ENCODE data around the gene SPNS2. TPM values are rescaled to one million over a fixed set of nuclear protein-coding genes. Genes with fewer than 3 reads are reported as not detected.
A peak's percentile ranks its signal among the peaks of the same experiment; 100 is the strongest.

SPNS2 gene
- polyA plus RNA-seq, 1 donor from 2014 or later: 39.7 TPM

DNA sequence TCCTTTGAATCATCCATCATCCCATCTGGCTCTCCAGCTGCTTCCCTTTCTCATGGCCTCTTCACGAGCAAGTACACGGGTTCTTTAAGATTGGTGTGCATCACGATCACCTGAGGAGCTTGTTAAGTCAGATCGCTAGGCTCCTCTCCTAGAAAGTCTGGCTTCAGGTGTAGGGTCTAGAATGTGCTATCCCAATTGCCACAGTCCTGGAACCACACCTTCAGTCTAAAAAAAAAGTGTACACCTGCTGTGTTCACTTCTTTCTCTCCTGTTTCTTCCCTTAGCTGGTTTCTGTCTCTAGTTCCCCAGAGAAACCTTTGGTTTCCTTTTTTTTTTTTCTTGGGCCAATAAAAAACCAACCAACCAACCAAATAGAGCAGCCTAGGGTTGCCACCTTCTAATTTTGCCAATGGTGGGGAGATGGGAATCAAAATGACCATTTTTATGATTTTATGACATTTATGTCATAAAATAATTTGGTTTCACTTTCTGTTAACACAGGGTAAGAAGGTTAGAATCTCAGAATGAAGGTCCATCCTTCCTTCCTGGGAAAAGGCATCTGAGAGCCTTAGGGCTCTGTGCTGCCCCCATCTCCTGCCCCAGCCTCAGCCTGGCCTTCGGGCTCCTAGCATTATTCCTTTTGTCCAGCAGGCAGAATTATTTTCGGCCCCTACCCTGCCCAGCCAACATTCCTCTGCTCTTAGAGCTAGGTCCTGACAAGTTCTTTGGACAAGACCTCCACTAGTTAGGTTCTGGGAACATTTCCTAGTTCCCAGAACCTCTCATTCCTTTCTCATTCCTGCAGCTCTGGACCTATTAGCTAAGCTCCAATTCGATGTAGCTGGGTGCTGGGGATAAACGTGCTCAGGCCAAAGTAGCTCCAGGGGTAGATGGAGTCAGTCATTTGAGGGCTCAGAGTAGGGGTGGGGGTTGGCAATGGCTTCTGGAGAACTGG lies 63.6 kb downstream of the SPNS2 start:
- TF ChIP-seq TAF1 (IDR thresholded peaks at IDR 0.05; ENCODE audit: low read depth): no peak
- TF ChIP-seq MXI1 (conservative IDR thresholded peaks at IDR 0.05; ENCODE audit: poor library complexity, severe bottlenecking): no peak
- TF ChIP-seq EP300 (conservative IDR thresholded peaks at IDR 0.05; ENCODE audit: poor library complexity, severe bottlenecking): no peak
- TF ChIP-seq EZH2 (IDR thresholded peaks at IDR 0.05; ENCODE audit: borderline replicate concordance, insufficient read depth, low read length, poor library complexity, severe bottlenecking): no peak
- TF ChIP-seq SMC3 (conservative IDR thresholded peaks at IDR 0.05; ENCODE audit: poor library complexity): no peak
- no peak for TF ChIP-seq RAD21 (conservative IDR thresholded peaks at IDR 0.05)
- no peak for TF ChIP-seq POLR2AphosphoS5 (IDR thresholded peaks at IDR 0.05)
- TF ChIP-seq, protein P1, sequence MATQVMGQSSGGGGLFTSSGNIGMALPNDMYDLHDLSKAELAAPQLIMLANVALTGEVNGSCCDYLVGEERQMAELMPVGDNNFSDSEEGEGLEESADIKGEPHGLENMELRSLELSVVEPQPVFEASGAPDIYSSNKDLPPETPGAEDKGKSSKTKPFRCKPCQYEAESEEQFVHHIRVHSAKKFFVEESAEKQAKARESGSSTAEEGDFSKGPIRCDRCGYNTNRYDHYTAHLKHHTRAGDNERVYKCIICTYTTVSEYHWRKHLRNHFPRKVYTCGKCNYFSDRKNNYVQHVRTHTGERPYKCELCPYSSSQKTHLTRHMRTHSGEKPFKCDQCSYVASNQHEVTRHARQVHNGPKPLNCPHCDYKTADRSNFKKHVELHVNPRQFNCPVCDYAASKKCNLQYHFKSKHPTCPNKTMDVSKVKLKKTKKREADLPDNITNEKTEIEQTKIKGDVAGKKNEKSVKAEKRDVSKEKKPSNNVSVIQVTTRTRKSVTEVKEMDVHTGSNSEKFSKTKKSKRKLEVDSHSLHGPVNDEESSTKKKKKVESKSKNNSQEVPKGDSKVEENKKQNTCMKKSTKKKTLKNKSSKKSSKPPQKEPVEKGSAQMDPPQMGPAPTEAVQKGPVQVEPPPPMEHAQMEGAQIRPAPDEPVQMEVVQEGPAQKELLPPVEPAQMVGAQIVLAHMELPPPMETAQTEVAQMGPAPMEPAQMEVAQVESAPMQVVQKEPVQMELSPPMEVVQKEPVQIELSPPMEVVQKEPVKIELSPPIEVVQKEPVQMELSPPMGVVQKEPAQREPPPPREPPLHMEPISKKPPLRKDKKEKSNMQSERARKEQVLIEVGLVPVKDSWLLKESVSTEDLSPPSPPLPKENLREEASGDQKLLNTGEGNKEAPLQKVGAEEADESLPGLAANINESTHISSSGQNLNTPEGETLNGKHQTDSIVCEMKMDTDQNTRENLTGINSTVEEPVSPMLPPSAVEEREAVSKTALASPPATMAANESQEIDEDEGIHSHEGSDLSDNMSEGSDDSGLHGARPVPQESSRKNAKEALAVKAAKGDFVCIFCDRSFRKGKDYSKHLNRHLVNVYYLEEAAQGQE (IDR thresholded peaks at IDR 0.05; ENCODE audit: borderline replicate concordance): no peak
- TF ChIP-seq, protein P2, sequence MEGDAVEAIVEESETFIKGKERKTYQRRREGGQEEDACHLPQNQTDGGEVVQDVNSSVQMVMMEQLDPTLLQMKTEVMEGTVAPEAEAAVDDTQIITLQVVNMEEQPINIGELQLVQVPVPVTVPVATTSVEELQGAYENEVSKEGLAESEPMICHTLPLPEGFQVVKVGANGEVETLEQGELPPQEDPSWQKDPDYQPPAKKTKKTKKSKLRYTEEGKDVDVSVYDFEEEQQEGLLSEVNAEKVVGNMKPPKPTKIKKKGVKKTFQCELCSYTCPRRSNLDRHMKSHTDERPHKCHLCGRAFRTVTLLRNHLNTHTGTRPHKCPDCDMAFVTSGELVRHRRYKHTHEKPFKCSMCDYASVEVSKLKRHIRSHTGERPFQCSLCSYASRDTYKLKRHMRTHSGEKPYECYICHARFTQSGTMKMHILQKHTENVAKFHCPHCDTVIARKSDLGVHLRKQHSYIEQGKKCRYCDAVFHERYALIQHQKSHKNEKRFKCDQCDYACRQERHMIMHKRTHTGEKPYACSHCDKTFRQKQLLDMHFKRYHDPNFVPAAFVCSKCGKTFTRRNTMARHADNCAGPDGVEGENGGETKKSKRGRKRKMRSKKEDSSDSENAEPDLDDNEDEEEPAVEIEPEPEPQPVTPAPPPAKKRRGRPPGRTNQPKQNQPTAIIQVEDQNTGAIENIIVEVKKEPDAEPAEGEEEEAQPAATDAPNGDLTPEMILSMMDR (IDR thresholded peaks at IDR 0.05; ENCODE audit: poor library complexity, severe bottlenecking): no peak
- Histone ChIP-seq H3F3A (ENCODE audit: insufficient read depth, low read length, poor library complexity, severe bottlenecking) (no peaks in the 10 kb centered on the region), H4K20me1 (ENCODE audit: insufficient read depth) (no peaks in the 10 kb centered on the region), H3K79me2 (replicated peaks; ENCODE audit: insufficient read depth, low read length) (no peaks in the 10 kb centered on the region), H2AFZ (ENCODE audit: low read depth, low read length) (no peak overlapping the region), H3K4me2 (ENCODE audit: low read length) (no peak overlapping the region), H3K36me3 (ENCODE audit: insufficient read depth, low read length) (no peaks in the 10 kb centered on the region), H3K27me3 (ENCODE audit: insufficient read depth, low read depth, low read length) (no peaks in the 10 kb centered on the region), H3K4me3 (ENCODE audit: low read length) (no peak overlapping the region), H3K9me2 (ENCODE audit: insufficient read depth, low read length) (no peaks in the 10 kb centered on the region), H3K27ac (ENCODE audit: low read length) (no peak overlapping the region), H3K9me3 (ENCODE audit: low read length) (no peaks in the 10 kb centered on the region), H3K9ac (ENCODE audit: low read length) (no peak overlapping the region)

DNA sequence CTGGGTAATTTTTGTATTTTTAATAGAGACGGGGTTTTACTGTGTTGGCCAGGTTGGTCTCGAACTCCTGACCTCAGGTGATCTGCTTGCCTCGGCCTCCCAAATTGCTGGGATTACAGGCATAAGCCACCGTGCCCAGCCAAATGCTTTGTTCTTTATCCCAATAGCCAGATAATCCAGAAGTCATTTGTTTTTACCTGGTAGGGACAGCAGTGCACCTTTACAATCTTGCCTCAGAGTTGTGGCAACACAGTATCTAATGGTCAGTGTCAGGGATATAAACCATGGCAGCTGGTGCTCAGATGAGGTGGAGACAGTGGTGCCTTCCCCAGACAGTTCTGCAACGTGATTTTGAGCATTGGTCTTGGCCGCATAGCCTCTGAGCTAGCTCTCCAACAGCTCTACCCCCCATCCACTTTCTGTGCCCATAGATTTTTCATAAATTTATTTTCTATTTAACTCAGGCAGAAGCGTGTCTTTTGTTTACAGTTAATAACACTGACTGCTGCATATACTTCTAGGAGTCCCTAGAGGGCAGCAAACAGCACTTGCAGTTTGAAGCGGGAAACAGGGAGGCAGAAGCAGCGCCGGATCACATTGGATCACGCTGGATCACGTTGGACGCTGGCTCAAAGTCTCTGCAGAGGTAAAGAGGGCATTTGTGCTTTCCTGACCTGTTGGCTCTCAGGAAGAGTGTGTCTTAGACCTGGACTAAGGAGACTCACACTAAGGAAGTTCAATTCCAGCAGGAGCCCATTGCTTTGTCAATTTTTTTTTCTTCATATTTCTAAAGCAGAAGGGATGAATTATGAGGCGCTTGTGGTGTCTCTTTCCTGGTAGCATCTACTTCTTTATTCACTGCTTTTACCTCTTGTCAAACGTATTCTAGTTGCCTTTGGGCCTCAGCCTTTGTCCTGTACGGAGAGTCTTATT lies 66.8 kb downstream of the SPNS2 start:
- TF ChIP-seq, protein P2 (IDR thresholded peaks at IDR 0.05; ENCODE audit: poor library complexity, severe bottlenecking): peak; percentile 91
- TF ChIP-seq EP300 (conservative IDR thresholded peaks at IDR 0.05; ENCODE audit: poor library complexity, severe bottlenecking) (no peak), SMC3 (conservative IDR thresholded peaks at IDR 0.05; ENCODE audit: poor library complexity) (peak; percentile 67), MXI1 (conservative IDR thresholded peaks at IDR 0.05; ENCODE audit: poor library complexity, severe bottlenecking) (peak; percentile 44), RAD21 (conservative IDR thresholded peaks at IDR 0.05) (peak; percentile 66), TAF1 (IDR thresholded peaks at IDR 0.05; ENCODE audit: low read depth) (no peak), POLR2AphosphoS5 (IDR thresholded peaks at IDR 0.05) (no peak), EZH2 (IDR thresholded peaks at IDR 0.05; ENCODE audit: borderline replicate concordance, insufficient read depth, low read length, poor library complexity, severe bottlenecking) (no peak)
- TF ChIP-seq, protein P1 (IDR thresholded peaks at IDR 0.05; ENCODE audit: borderline replicate concordance): no peak
- Histone ChIP-seq H3K36me3 (ENCODE audit: insufficient read depth, low read length) (no peaks in the 10 kb centered on the region), H4K20me1 (ENCODE audit: insufficient read depth) (no peaks in the 10 kb centered on the region), H3K27me3 (ENCODE audit: insufficient read depth, low read depth, low read length) (no peaks in the 10 kb centered on the region), H3F3A (ENCODE audit: insufficient read depth, low read length, poor library complexity, severe bottlenecking) (no peaks in the 10 kb centered on the region), H2AFZ (ENCODE audit: low read depth, low read length) (peak overlapping the region; percentile 45), H3K4me3 (ENCODE audit: low read length) (no peak overlapping the region), H3K27ac (ENCODE audit: low read length) (peak overlapping the region; percentile 31), H3K9me2 (ENCODE audit: insufficient read depth, low read length) (no peaks in the 10 kb centered on the region), H3K79me2 (replicated peaks; ENCODE audit: insufficient read depth, low read length) (no peaks in the 10 kb centered on the region), H3K4me2 (ENCODE audit: low read length) (no peak overlapping the region), H3K9ac (ENCODE audit: low read length) (peak overlapping the region; percentile 12), H3K9me3 (ENCODE audit: low read length) (no peaks in the 10 kb centered on the region)
